CD14-positive monocyte (primary cell): ENCODE measurements around the gene USP15. TPM values are rescaled to one million over a fixed set of nuclear protein-coding genes. Genes with fewer than 3 reads are reported as not detected.

Experiments used
- DNase-seq, 3 donors: peaks; one replicate each; pipeline ENCODE4 v3.0.0-alpha.2; 2011 to 2022
- H2AFZ ChIP-seq: 2 replicates; pipeline ENCODE4 v1.6.0; 2012; ENCODE audit warnings: mild to moderate bottlenecking, low read depth, low read length, inconsistent platforms; ENCODE audit not compliant: insufficient read depth, poor library complexity, severe bottlenecking
- H3K27ac ChIP-seq, 2 donors: 1 replicate in 1 of 2; 2 replicates in 1 of 2; pipeline ENCODE4 v1.5.1; 2012 to 2013; ENCODE audit warnings: low read length in 2 of 2, control low read depth in 1 of 2, inconsistent platforms in 1 of 2, low read depth in 1 of 2, mild to moderate bottlenecking in 1 of 2
- H3K27me3 ChIP-seq, 2 donors: one replicate each; pipeline versions ENCODE4 v1.6.0 to v1.6.1; 2011 to 2013; ENCODE audit warnings: low read length in 2 of 2; ENCODE audit not compliant: control insufficient read depth in 2 of 2, insufficient read depth in 2 of 2
- H3K36me3 ChIP-seq, 2 donors: replicated peaks in 1 of 2; 1 replicate in 1 of 2; 2 replicates in 1 of 2; pipeline versions ENCODE4 v1.5.1 to v1.6.1; 2012 to 2013; ENCODE audit warnings: low read length in 2 of 2, control low read depth in 1 of 2, inconsistent platforms in 1 of 2, mild to moderate bottlenecking in 1 of 2; ENCODE audit not compliant: insufficient read depth in 2 of 2, control insufficient read depth in 1 of 2
- H3K4me1 ChIP-seq, 2 donors: 1 replicate in 1 of 2; 2 replicates in 1 of 2; pipeline versions ENCODE4 v1.5.1 to v1.6.1; 2012 to 2013; ENCODE audit warnings: low read length in 2 of 2, control low read depth in 1 of 2, inconsistent platforms in 1 of 2, mild to moderate bottlenecking in 1 of 2, moderate library complexity in 1 of 2; ENCODE audit not compliant: insufficient read depth in 2 of 2, control insufficient read depth in 1 of 2
- H3K4me2 ChIP-seq: replicated peaks from 2 replicates; pipeline ENCODE3; 2012; ENCODE audit warnings: low read length, moderate library complexity, mild to moderate bottlenecking; ENCODE audit not compliant: poor library complexity, severe bottlenecking; ENCODE audit errors: extremely low read depth
- H3K4me3 ChIP-seq, 3 experiments: fragments of 200-600 bp in 1 of 3; sonication (generic) in 1 of 3; replicated peaks in 1 of 3; 1 replicate in 2 of 3; 2 replicates in 1 of 3; pipeline ENCODE4 v1.5.1; 2011 to 2013; ENCODE audit warnings: low read length in 3 of 3, mild to moderate bottlenecking in 3 of 3, control low read depth in 2 of 3, low read depth in 2 of 3, inconsistent platforms in 1 of 3, moderate library complexity in 1 of 3
- H3K79me2 ChIP-seq: 2 replicates; pipeline ENCODE4 v1.6.0; 2012; ENCODE audit warnings: mild to moderate bottlenecking, control low read depth, inconsistent platforms, low read length, moderate library complexity; ENCODE audit not compliant: insufficient read depth
- H3K9ac ChIP-seq: 2 replicates; pipeline ENCODE4 v1.6.0; 2017; ENCODE audit warnings: low read length, mild to moderate bottlenecking; ENCODE audit not compliant: insufficient read depth, poor library complexity, severe bottlenecking
- H3K9me3 ChIP-seq, 2 donors: replicated peaks in 1 of 2; 1 replicate in 1 of 2; 2 replicates in 1 of 2; pipeline versions ENCODE4 v1.5.1 to v1.6.1; 2012 to 2013; ENCODE audit warnings: low read length in 2 of 2, control low read depth in 1 of 2; ENCODE audit not compliant: control insufficient read depth in 1 of 2, insufficient read depth in 1 of 2
- H4K20me1 ChIP-seq: 2 replicates; pipeline ENCODE4 v1.6.0; 2012; ENCODE audit warnings: mild to moderate bottlenecking, low read length, control low read depth, moderate library complexity; ENCODE audit not compliant: insufficient read depth
- H3K27ac Mint-ChIP-seq, 7 donors: one replicate each; pipeline ENCODE4 v1.8.0; 2020; ENCODE audit warnings: mild to moderate bottlenecking in 7 of 7, mixed read lengths in 7 of 7, moderate library complexity in 6 of 7, inconsistent platforms in 2 of 7
- H3K27me3 Mint-ChIP-seq, 3 donors: one replicate each; pipeline ENCODE4 v1.8.0; 2021 to 2022; ENCODE audit warnings: low read depth in 3 of 3, mild to moderate bottlenecking in 3 of 3, mixed read lengths in 3 of 3, moderate library complexity in 3 of 3, inconsistent platforms in 1 of 3
- H3K36me3 Mint-ChIP-seq, 2 donors: one replicate each; pipeline ENCODE4 v1.8.0; 2020; ENCODE audit warnings: mixed read lengths in 2 of 2, inconsistent platforms in 1 of 2, mild to moderate bottlenecking in 1 of 2
- H3K4me1 Mint-ChIP-seq: one replicate; pipeline ENCODE4 v1.8.0; 2020; ENCODE audit warnings: mild to moderate bottlenecking, mixed read lengths
- H3K4me3 Mint-ChIP-seq, 2 donors: one replicate each; pipeline ENCODE4 v1.8.0; 2020; ENCODE audit warnings: mild to moderate bottlenecking in 2 of 2, mixed read lengths in 2 of 2, moderate library complexity in 1 of 2
- H3K9me3 Mint-ChIP-seq, 7 donors: one replicate each; pipeline ENCODE4 v1.8.0; 2020 to 2022; ENCODE audit warnings: mixed read lengths in 7 of 7, mild to moderate bottlenecking in 6 of 7, moderate library complexity in 6 of 7, inconsistent platforms in 2 of 7
- WGBS: methylation state at CpG from one replicate; pipeline ENCODE4 v1.1.5; 2013; ENCODE audit warnings: missing lambda C conversion rate; ENCODE audit not compliant: insufficient coverage; 5-methylcytosine and 5-hydroxymethylcytosine counted together
- intact Hi-C, 2 donors: fragments of 100-400 bp; cut with micrococcal nuclease; formaldehyde crosslinking; loops; one replicate each; pipeline versions ENCODE4 v1.15.0 to v1.15.1; 2023
- polyA plus RNA-seq, 3 donors: library from polyadenylated mRNA; depleted of rRNA in 1 of 3; unstranded in 2 of 3; stranded (reverse) in 1 of 3; fragments of 300-500 nt in 2 of 3; fragments of >200 nt in 1 of 3; fragmentation: Illumina TruSeq in 2 of 3; gene quantifications; 1 replicate in 2 of 3; 2 replicates in 1 of 3; pipeline ENCODE4 v1.2.3, GENCODE V29; 2012 to 2021
- TF ChIP-seq, protein P1 (sequence below): fragments of 200-600 bp; IDR thresholded peaks from one replicate; pipeline ENCODE4 v1.8.0; 2022; ENCODE audit warnings: antibody characterized with exemption, mild to moderate bottlenecking

Gene USP15
- polyA plus RNA-seq, 3 donors, result 146 to 449 (median 180) TPM

DNA sequence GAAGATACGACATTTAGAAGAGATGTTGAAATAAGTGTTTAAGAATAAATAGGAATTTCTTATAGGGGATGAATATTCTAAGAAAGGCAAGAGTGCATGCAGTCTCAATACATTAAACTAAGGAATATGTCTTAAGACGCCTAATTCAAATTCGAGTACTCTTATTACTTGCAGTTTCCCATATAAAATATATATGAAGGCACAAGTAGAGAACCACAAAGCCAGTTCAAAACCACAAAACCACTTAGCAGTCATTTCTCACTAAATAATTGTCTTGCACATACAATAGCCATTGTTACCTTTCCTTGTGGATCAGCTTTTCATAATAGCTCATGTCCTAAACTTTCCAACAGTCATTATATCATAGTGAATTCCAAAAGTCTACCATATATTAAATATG, 115.4 kb downstream of the USP15 start:
- no peaks in the 10 kb centered on the region for H3K4me1 ChIP-seq
- no peak for DNase-seq
- H2AFZ ChIP-seq, result no peak overlapping the region
- H3K27me3 ChIP-seq, result no peaks in the 10 kb centered on the region
- Mint-ChIP-seq H3K9me3 (no peaks in the 10 kb centered on the region), H3K4me3 (no peak overlapping the region), H3K4me1 (peaks cover 5% of the 10 kb centered on the region), H3K36me3 (peaks cover 25 to 45% of the 10 kb centered on the region in 2 donors), H3K27ac (no peak overlapping the region), H3K27me3 (no peaks in the 10 kb centered on the region)
- H3K4me2 ChIP-seq, result no peak overlapping the region
- peaks cover 88% of the 10 kb centered on the region for H3K79me2 ChIP-seq
- no CpG with 5 or more reads among the region's 3 CpGs for WGBS
- H3K27ac ChIP-seq, result no peak overlapping the region
- H3K36me3 ChIP-seq, result peaks cover 34 to 85% of the 10 kb centered on the region in 2 donors
- H3K9ac ChIP-seq, result no peak overlapping the region
- H3K4me3 ChIP-seq, result no peak overlapping the region
- no peaks in the 10 kb centered on the region for H3K9me3 ChIP-seq
- TF ChIP-seq, protein P1, sequence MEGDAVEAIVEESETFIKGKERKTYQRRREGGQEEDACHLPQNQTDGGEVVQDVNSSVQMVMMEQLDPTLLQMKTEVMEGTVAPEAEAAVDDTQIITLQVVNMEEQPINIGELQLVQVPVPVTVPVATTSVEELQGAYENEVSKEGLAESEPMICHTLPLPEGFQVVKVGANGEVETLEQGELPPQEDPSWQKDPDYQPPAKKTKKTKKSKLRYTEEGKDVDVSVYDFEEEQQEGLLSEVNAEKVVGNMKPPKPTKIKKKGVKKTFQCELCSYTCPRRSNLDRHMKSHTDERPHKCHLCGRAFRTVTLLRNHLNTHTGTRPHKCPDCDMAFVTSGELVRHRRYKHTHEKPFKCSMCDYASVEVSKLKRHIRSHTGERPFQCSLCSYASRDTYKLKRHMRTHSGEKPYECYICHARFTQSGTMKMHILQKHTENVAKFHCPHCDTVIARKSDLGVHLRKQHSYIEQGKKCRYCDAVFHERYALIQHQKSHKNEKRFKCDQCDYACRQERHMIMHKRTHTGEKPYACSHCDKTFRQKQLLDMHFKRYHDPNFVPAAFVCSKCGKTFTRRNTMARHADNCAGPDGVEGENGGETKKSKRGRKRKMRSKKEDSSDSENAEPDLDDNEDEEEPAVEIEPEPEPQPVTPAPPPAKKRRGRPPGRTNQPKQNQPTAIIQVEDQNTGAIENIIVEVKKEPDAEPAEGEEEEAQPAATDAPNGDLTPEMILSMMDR, result no peak
- intact Hi-C loops, result no loop called here
- peaks cover 98% of the 10 kb centered on the region for H4K20me1 ChIP-seq

GRCh38 chr12:62379026-62379722, 119.0 kb downstream of the USP15 start:
- Histone ChIP-seq H3K4me3 (no peak overlapping the region), H3K27me3 (no peaks in the 10 kb centered on the region), H3K9ac (no peak overlapping the region), H3K4me1 (no peaks in the 10 kb centered on the region), H4K20me1 (peaks cover 98% of the 10 kb centered on the region), H3K27ac (peak overlapping the region in 1 of 2 donors; percentile 22), H3K36me3 (peaks cover 52 to 92% of the 10 kb centered on the region in 2 donors), H3K79me2 (peaks cover 59% of the 10 kb centered on the region), H3K4me2 (no peak overlapping the region), H2AFZ (no peak overlapping the region), H3K9me3 (no peaks in the 10 kb centered on the region)
- DNase-seq, result no peak
- Mint-ChIP-seq H3K27me3 (no peaks in the 10 kb centered on the region), H3K27ac (peak overlapping the region in 2 of 7 donors; percentile 17 to 87), H3K9me3 (no peaks in the 10 kb centered on the region), H3K4me1 (no peaks in the 10 kb centered on the region), H3K36me3 (peaks cover 37 to 53% of the 10 kb centered on the region in 2 donors), H3K4me3 (no peak overlapping the region)
- intact Hi-C loops, result no loop called here
- 100% methylated on average over 1 of the region's 2 CpGs for WGBS
- TF ChIP-seq, protein P1, result no peak
